Measurements from ENCODE around the gene EXTL1. TPM values are rescaled to one million over a fixed set of nuclear protein-coding genes. Genes with fewer than 3 reads are reported as not detected.

EXTL1 gene, protein sequence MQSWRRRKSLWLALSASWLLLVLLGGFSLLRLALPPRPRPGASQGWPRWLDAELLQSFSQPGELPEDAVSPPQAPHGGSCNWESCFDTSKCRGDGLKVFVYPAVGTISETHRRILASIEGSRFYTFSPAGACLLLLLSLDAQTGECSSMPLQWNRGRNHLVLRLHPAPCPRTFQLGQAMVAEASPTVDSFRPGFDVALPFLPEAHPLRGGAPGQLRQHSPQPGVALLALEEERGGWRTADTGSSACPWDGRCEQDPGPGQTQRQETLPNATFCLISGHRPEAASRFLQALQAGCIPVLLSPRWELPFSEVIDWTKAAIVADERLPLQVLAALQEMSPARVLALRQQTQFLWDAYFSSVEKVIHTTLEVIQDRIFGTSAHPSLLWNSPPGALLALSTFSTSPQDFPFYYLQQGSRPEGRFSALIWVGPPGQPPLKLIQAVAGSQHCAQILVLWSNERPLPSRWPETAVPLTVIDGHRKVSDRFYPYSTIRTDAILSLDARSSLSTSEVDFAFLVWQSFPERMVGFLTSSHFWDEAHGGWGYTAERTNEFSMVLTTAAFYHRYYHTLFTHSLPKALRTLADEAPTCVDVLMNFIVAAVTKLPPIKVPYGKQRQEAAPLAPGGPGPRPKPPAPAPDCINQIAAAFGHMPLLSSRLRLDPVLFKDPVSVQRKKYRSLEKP
- total RNA-seq (ENCODE audit: unreplicated experiment): 2.6 TPM
- long read RNA-seq, partial matches to known transcripts: 1 of 1 reads
- long read RNA-seq, other reads (novel, unspliced or antisense): 0 of 1 reads

DNA sequence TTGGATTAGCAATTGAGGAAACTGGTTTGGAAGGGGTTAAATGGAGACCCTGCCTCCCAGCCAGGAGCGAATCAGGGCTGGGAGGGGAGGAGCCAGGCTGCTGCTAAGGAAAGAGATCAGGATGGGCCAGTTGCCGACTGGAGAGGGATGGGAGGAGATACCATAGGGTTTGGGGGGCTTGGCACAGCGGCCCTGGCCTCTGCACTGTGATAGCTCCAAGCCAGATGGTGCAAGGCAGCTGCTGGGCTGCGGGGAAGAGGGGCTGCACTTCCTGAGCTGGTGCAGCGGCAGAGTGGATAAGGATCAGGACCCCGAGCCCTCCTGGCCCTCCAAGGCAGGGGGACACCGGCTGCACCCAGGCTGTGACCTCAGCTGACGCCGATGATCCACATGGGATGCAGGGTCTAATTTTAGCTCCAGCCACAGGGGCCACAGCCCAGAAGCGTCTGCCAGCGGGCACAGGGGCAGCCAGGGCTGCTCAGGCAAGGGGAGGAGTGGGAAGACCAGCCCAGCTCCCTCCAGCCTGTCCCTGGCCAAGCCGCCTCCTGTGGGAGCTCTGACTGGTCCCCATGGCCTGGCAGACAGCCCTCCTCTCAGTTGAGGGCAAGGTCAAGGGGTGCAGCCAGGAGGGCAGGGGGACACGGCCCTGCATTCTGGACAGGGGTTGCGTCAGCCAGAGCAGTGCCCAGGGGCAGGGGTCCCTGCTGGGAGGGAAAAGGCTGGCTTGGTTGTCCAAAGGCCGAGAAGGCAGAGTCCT is at the start of gene EXTL1:
TSS of gene EXTL1 (plus strand) at position 129 of the 757 bp plus-strand sequence. CDS start 872 bp downstream, outside the sequence.
- Mint-ChIP-seq H3K4me1 (ENCODE audit: low read depth, unreplicated experiment) (peaks cover 19% of the 10 kb centered on the region), H3K27ac (ENCODE audit: unreplicated experiment) (peak within 1 kb of the TSS; percentile 96), H3K9me3 (ENCODE audit: unreplicated experiment) (no peaks in the 10 kb centered on the region), H3K27me3 (ENCODE audit: unreplicated experiment) (peaks cover 10% of the 10 kb centered on the region), H3K4me3 (ENCODE audit: unreplicated experiment) (peak within 1 kb of the TSS; percentile 96), H3K36me3 (ENCODE audit: unreplicated experiment) (no peaks in the 10 kb centered on the region)
- DNase-seq: peak; percentile 80
- no peak for TF ChIP-seq CTCF (IDR thresholded peaks at IDR 0.05; ENCODE audit: partially characterized antibody, unreplicated experiment)

DNA sequence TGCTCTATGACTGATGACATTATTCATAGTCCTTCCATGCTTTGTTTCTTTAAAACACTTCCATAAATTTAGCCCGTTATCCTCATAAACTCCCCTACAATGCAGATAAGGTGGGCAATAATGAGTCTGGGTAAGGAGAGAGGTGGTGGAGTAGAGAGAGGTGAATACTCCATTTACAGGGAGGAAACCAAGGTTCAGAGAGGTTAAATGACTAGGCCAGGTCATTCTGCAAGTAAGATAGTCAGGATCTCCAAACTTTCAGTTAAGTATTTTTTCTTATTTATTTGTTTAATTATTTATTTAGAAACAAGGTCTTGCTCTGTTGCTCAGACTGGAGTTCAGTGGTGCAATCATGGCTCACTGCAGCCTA is 49.8 kb upstream of the EXTL1 start:
- no peak for DNase-seq
- peaks cover 2% of the 10 kb centered on the region for H3K9me3 Mint-ChIP-seq (ENCODE audit: unreplicated experiment)
- no peak for TF ChIP-seq CTCF (IDR thresholded peaks at IDR 0.05; ENCODE audit: partially characterized antibody, unreplicated experiment)
- peaks cover 13% of the 10 kb centered on the region for H3K36me3 Mint-ChIP-seq (ENCODE audit: unreplicated experiment)
- H3K27me3 Mint-ChIP-seq (ENCODE audit: unreplicated experiment): no peaks in the 10 kb centered on the region
- H3K4me3 Mint-ChIP-seq (ENCODE audit: unreplicated experiment): no peak overlapping the region
- H3K27ac Mint-ChIP-seq (ENCODE audit: unreplicated experiment): no peak overlapping the region
- no peaks in the 10 kb centered on the region for H3K4me1 Mint-ChIP-seq (ENCODE audit: low read depth, unreplicated experiment)

- DNase-seq: no peak
- no peak overlapping the region for H3K27ac Mint-ChIP-seq (ENCODE audit: unreplicated experiment)
- TF ChIP-seq CTCF (IDR thresholded peaks at IDR 0.05; ENCODE audit: partially characterized antibody, unreplicated experiment): no peak
- no peak overlapping the region for H3K4me3 Mint-ChIP-seq (ENCODE audit: unreplicated experiment)
- H3K36me3 Mint-ChIP-seq (ENCODE audit: unreplicated experiment): peaks cover 5% of the 10 kb centered on the region
- H3K27me3 Mint-ChIP-seq (ENCODE audit: unreplicated experiment): no peaks in the 10 kb centered on the region
- H3K4me1 Mint-ChIP-seq (ENCODE audit: low read depth, unreplicated experiment): no peaks in the 10 kb centered on the region
- peaks cover 2% of the 10 kb centered on the region for H3K9me3 Mint-ChIP-seq (ENCODE audit: unreplicated experiment)
Measured at GRCh38 chr1:25973610-25974321, 47.8 kb upstream of the EXTL1 start.

- Mint-ChIP-seq H3K36me3 (ENCODE audit: unreplicated experiment) (peaks cover 2% of the 10 kb centered on the region), H3K27ac (ENCODE audit: unreplicated experiment) (no peak overlapping the region), H3K4me1 (ENCODE audit: low read depth, unreplicated experiment) (no peaks in the 10 kb centered on the region), H3K4me3 (ENCODE audit: unreplicated experiment) (no peak overlapping the region), H3K9me3 (ENCODE audit: unreplicated experiment) (peaks cover 2% of the 10 kb centered on the region), H3K27me3 (ENCODE audit: unreplicated experiment) (no peaks in the 10 kb centered on the region)
- DNase-seq: no peak
- TF ChIP-seq CTCF (IDR thresholded peaks at IDR 0.05; ENCODE audit: partially characterized antibody, unreplicated experiment): no peak
Measured at GRCh38 chr1:25977801-25978200, 43.8 kb upstream of the EXTL1 start.

Measured in glutamatergic neuron (in vitro differentiated cells).